ENCODE measurements around the gene NRG4. TPM values are rescaled to one million over a fixed set of nuclear protein-coding genes. Genes with fewer than 3 reads are reported as not detected.

Gene NRG4
- total RNA-seq, 1 donor from 2014 or later, result 1.2 TPM

DNA sequence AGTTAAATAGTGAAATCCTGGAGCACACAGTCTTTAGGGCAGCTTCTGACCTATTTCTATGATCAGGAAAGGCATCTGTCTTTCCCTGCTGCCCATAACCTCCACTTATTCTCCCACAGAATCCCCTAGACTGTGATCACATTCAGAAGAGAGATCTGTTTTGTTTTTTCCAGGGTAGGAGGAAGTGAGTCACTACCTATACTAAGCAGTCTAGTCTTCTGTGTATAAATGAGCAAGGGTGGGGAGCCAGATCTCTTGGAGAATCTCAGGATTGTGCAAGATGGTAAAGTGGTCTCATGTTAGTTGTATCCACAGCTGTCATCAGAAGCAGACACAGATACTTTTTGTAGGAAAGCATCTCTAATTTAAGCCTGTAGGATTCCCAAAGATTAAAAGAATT lies 120.3 kb downstream of the NRG4 start:
- Histone ChIP-seq H3K27me3 (no peaks in the 10 kb centered on the region), H3K27ac (no peak overlapping the region), H3K4me1 (peaks cover 3% of the 10 kb centered on the region), H3K9me3 (no peaks in the 10 kb centered on the region), H3K4me3 (no peak overlapping the region), H3K36me3 (peaks cover 8% of the 10 kb centered on the region)
- TF ChIP-seq, protein P1, sequence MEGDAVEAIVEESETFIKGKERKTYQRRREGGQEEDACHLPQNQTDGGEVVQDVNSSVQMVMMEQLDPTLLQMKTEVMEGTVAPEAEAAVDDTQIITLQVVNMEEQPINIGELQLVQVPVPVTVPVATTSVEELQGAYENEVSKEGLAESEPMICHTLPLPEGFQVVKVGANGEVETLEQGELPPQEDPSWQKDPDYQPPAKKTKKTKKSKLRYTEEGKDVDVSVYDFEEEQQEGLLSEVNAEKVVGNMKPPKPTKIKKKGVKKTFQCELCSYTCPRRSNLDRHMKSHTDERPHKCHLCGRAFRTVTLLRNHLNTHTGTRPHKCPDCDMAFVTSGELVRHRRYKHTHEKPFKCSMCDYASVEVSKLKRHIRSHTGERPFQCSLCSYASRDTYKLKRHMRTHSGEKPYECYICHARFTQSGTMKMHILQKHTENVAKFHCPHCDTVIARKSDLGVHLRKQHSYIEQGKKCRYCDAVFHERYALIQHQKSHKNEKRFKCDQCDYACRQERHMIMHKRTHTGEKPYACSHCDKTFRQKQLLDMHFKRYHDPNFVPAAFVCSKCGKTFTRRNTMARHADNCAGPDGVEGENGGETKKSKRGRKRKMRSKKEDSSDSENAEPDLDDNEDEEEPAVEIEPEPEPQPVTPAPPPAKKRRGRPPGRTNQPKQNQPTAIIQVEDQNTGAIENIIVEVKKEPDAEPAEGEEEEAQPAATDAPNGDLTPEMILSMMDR (IDR thresholded peaks at IDR 0.05), result no peak
- DNase-seq (no peak), ATAC-seq (no peak)
- intact Hi-C loops (cut with DNase I), result no loop called here

Other genes with a start within 250 kb of the NRG4 start
- 29.6 TPM for gene UBE2Q2, start 169.0 kb downstream of the NRG4 start, total RNA-seq
- 22.2 TPM for gene FBXO22, start 108.5 kb downstream of the NRG4 start, total RNA-seq
- 2.5 TPM for gene TMEM266, start 47.6 kb upstream of the NRG4 start, total RNA-seq

Measured in upper lobe of right lung (tissue), 1 donor.